HG02840 (cell line): ENCODE data around the gene MAGEF1.

ENCODE experiments used
- ATAC-seq: cut with Tn5 transposase; IDR thresholded peaks from one replicate; pipeline ENCODE4 v1.9.1; 2021; ENCODE audit warnings: mild to moderate bottlenecking, moderate library complexity, moderate number of reproducible peaks; ENCODE audit not compliant: unreplicated experiment, low FRiP score

MAGEF1 gene

GRCh38 chr3:184674626-184675025, 37.2 kb downstream of the MAGEF1 start:
- ATAC-seq: no peak

- ATAC-seq: no peak
These were observed 38.6 kb downstream of the MAGEF1 start for GRCh38 chr3:184672977-184673870.

- no peak for ATAC-seq
These were observed 39.5 kb downstream of the MAGEF1 start for GRCh38 chr3:184672335-184672734.

GRCh38 chr3:184670091-184670602, 41.7 kb downstream of the MAGEF1 start:
- no peak for ATAC-seq

GRCh38 chr3:184669578-184669977, 42.3 kb downstream of the MAGEF1 start:
- ATAC-seq: no peak

GRCh38 chr3:184666442-184666841, 45.4 kb downstream of the MAGEF1 start:
- ATAC-seq: no peak

- ATAC-seq: no peak
These were observed 46.8 kb downstream of the MAGEF1 start for GRCh38 chr3:184665101-184665500.

GRCh38 chr3:184663756-184664155, 48.1 kb downstream of the MAGEF1 start:
- ATAC-seq: no peak

GRCh38 chr3:184663356-184663755, 48.5 kb downstream of the MAGEF1 start:
- ATAC-seq: no peak

- no peak for ATAC-seq
These were observed 49.7 kb downstream of the MAGEF1 start for GRCh38 chr3:184662187-184662586.

GRCh38 chr3:184660931-184661330, 50.9 kb downstream of the MAGEF1 start:
- ATAC-seq: no peak
